Large intestine (tissue), 3 donors: Measurements from ENCODE around the gene UNC119. TPM values are rescaled to one million over a fixed set of nuclear protein-coding genes. Genes with fewer than 3 reads are reported as not detected.
A peak's percentile ranks its signal among the peaks of the same experiment; 100 is the strongest.

ENCODE experiments used
- DNase-seq, 2 donors: peaks; one replicate each; pipeline versions ENCODE4 v3.0.0 to v3.0.0-alpha.2; 2013
- H3K27ac ChIP-seq: one replicate; pipeline ENCODE4 v1.5.1; 2013; ENCODE audit warnings: low read length
- H3K27me3 ChIP-seq: 2 replicates; pipeline ENCODE4 v1.6.1; 2013; ENCODE audit warnings: low read length; ENCODE audit not compliant: control insufficient read depth, insufficient read depth
- H3K36me3 ChIP-seq: 2 replicates; pipeline ENCODE4 v1.6.1; 2013; ENCODE audit warnings: low read length; ENCODE audit not compliant: control insufficient read depth, insufficient read depth
- H3K4me1 ChIP-seq: one replicate; pipeline ENCODE4 v1.6.1; 2013; ENCODE audit warnings: low read length; ENCODE audit not compliant: control insufficient read depth, insufficient read depth
- H3K4me3 ChIP-seq: one replicate; pipeline ENCODE4 v1.5.1; 2013; ENCODE audit warnings: low read length
- H3K9me3 ChIP-seq: one replicate; pipeline ENCODE4 v1.6.1; 2013; ENCODE audit warnings: mild to moderate bottlenecking, low read depth, low read length, moderate library complexity; ENCODE audit not compliant: control insufficient read depth
- WGBS: methylation state at CpG from one replicate; pipeline ENCODE4 v1.1.5; 2013; ENCODE audit warnings: low lambda C conversion rate; ENCODE audit not compliant: insufficient coverage; 5-methylcytosine and 5-hydroxymethylcytosine counted together
- polyA plus RNA-seq: library from polyadenylated mRNA; unstranded; fragments of 120-200 nt; gene quantifications from one replicate; pipeline ENCODE4 v1.2.1, GENCODE V29; 2013

UNC119 gene
- polyA plus RNA-seq, 1 donor = 48.9 TPM

GRCh38 chr17:28530926-28531325 is 21.5 kb downstream of the UNC119 start:
- no peaks in the 10 kb centered on the region for H3K27me3 ChIP-seq
- no peak for DNase-seq
- no peaks in the 10 kb centered on the region for H3K9me3 ChIP-seq
- H3K4me1 ChIP-seq = peaks cover 12% of the 10 kb centered on the region
- no CpG with 5 or more reads among the region's 7 CpGs for WGBS
- H3K36me3 ChIP-seq = no peaks in the 10 kb centered on the region
- no peak overlapping the region for H3K4me3 ChIP-seq
- no peak overlapping the region for H3K27ac ChIP-seq

- Histone ChIP-seq H3K4me1 (peaks cover 19% of the 10 kb centered on the region), H3K27ac (no peak overlapping the region), H3K9me3 (no peaks in the 10 kb centered on the region), H3K27me3 (no peaks in the 10 kb centered on the region), H3K4me3 (no peak overlapping the region), H3K36me3 (no peaks in the 10 kb centered on the region)
- no CpG with 5 or more reads among the region's 4 CpGs for WGBS
- DNase-seq = no peak
Observed at GRCh38 chr17:28530250-28530649, 22.2 kb downstream of the UNC119 start.

- Histone ChIP-seq H3K4me1 (peaks cover 28% of the 10 kb centered on the region), H3K36me3 (no peaks in the 10 kb centered on the region), H3K27me3 (no peaks in the 10 kb centered on the region), H3K9me3 (peaks cover 4% of the 10 kb centered on the region), H3K4me3 (no peak overlapping the region), H3K27ac (no peak overlapping the region)
- WGBS = no CpG with 5 or more reads among the region's 3 CpGs
- DNase-seq = no peak
Observed at GRCh38 chr17:28529013-28529400, 23.4 kb downstream of the UNC119 start.

GRCh38 chr17:28528327-28529012 is 24.0 kb downstream of the UNC119 start:
- Histone ChIP-seq H3K27ac (no peak overlapping the region), H3K36me3 (no peaks in the 10 kb centered on the region), H3K27me3 (no peaks in the 10 kb centered on the region), H3K4me1 (peaks cover 28% of the 10 kb centered on the region), H3K4me3 (no peak overlapping the region), H3K9me3 (peaks cover 4% of the 10 kb centered on the region)
- no CpG with 5 or more reads among the region's 9 CpGs for WGBS
- DNase-seq = no peak

- H3K4me3 ChIP-seq = no peak overlapping the region
- no peaks in the 10 kb centered on the region for H3K36me3 ChIP-seq
- peaks cover 28% of the 10 kb centered on the region for H3K4me1 ChIP-seq
- no peak overlapping the region for H3K27ac ChIP-seq
- DNase-seq = no peak
- no peaks in the 10 kb centered on the region for H3K27me3 ChIP-seq
- peaks cover 4% of the 10 kb centered on the region for H3K9me3 ChIP-seq
- no CpG with 5 or more reads among the region's 2 CpGs for WGBS
Observed at GRCh38 chr17:28527859-28528258, 24.6 kb downstream of the UNC119 start.

GRCh38 chr17:28527181-28527681 is 25.2 kb downstream of the UNC119 start:
- Histone ChIP-seq H3K27ac (no peak overlapping the region), H3K4me3 (no peak overlapping the region), H3K36me3 (no peaks in the 10 kb centered on the region), H3K4me1 (peaks cover 28% of the 10 kb centered on the region), H3K9me3 (peaks cover 4% of the 10 kb centered on the region), H3K27me3 (no peaks in the 10 kb centered on the region)
- no CpG with 5 or more reads among the region's 2 CpGs for WGBS
- DNase-seq = no peak

GRCh38 chr17:28526381-28526780 is 26.0 kb downstream of the UNC119 start:
- Histone ChIP-seq H3K27ac (no peak overlapping the region), H3K36me3 (no peaks in the 10 kb centered on the region), H3K4me3 (no peak overlapping the region), H3K4me1 (peaks cover 28% of the 10 kb centered on the region), H3K27me3 (no peaks in the 10 kb centered on the region), H3K9me3 (peaks cover 4% of the 10 kb centered on the region)
- DNase-seq = no peak
- no CpG with 5 or more reads among the region's 8 CpGs for WGBS

- peaks cover 4% of the 10 kb centered on the region for H3K9me3 ChIP-seq
- no CpG with 5 or more reads among the region's 25 CpGs for WGBS
- DNase-seq = peak; percentile 54 to 85
- no peaks in the 10 kb centered on the region for H3K27me3 ChIP-seq
- H3K4me3 ChIP-seq = no peak overlapping the region
- H3K36me3 ChIP-seq = no peaks in the 10 kb centered on the region
- H3K4me1 ChIP-seq = peaks cover 28% of the 10 kb centered on the region
- peak overlapping the region; percentile 76 for H3K27ac ChIP-seq
Observed at GRCh38 chr17:28524476-28525424, 27.7 kb downstream of the UNC119 start.

GRCh38 chr17:28523876-28524275 is 28.5 kb downstream of the UNC119 start:
- H3K27ac ChIP-seq = no peak overlapping the region
- H3K4me1 ChIP-seq = peaks cover 28% of the 10 kb centered on the region
- no peaks in the 10 kb centered on the region for H3K36me3 ChIP-seq
- H3K9me3 ChIP-seq = peaks cover 4% of the 10 kb centered on the region
- no peak overlapping the region for H3K4me3 ChIP-seq
- H3K27me3 ChIP-seq = no peaks in the 10 kb centered on the region
- no CpG with 5 or more reads among the region's 15 CpGs for WGBS
- DNase-seq = no peak

GRCh38 chr17:28523186-28523585 is 29.2 kb downstream of the UNC119 start:
- H3K27me3 ChIP-seq = no peaks in the 10 kb centered on the region
- no peaks in the 10 kb centered on the region for H3K36me3 ChIP-seq
- H3K4me3 ChIP-seq = no peak overlapping the region
- H3K9me3 ChIP-seq = peaks cover 4% of the 10 kb centered on the region
- peaks cover 28% of the 10 kb centered on the region for H3K4me1 ChIP-seq
- H3K27ac ChIP-seq = no peak overlapping the region
- no peak for DNase-seq
- no CpG with 5 or more reads among the region's 6 CpGs for WGBS
